Testis (tissue), 2 donors: Measurements from ENCODE around the gene ACTA2.

ENCODE experiments used
- CTCF ChIP-seq, 3 experiments: fragments of 450-650 bp in 2 of 3; fragments of 200-600 bp in 1 of 3; sonication (generic) in 1 of 3; IDR thresholded peaks; one replicate each; pipeline ENCODE4 v1.5.1; 2016 to 2019; ENCODE audit warnings: antibody characterized with exemption in 3 of 3, mild to moderate bottlenecking in 2 of 3, moderate library complexity in 1 of 3
- POLR2A ChIP-seq: fragments of 450-650 bp; IDR thresholded peaks from one replicate; pipeline ENCODE4 v1.6.1; 2017; ENCODE audit warnings: antibody characterized with exemption, mild to moderate bottlenecking, moderate library complexity

- TF ChIP-seq POLR2A (no peak), CTCF (IDR thresholded peaks at IDR 0.05) (no peak)
These were observed 38.0 kb upstream of the ACTA2 start, which contains the start of gene FAS for GRCh38 chr10:88990384-88991160.
